Natural killer cell (primary cell): ENCODE measurements around the gene HSF2. TPM values are rescaled to one million over a fixed set of nuclear protein-coding genes. Genes with fewer than 3 reads are reported as not detected.

Source experiments
- ATAC-seq, 3 donors: fragments of 150-1000 bp in 2 of 3; fragments of 200-7000 bp in 1 of 3; cut with Tn5 transposase; 1 replicate in 1 of 3; 2 replicates in 2 of 3; pipeline ENCODE4 v1.10.0; 2021; ENCODE audit warnings: mild to moderate bottlenecking in 2 of 3, moderate library complexity in 2 of 3
- DNase-seq, 2 donors: peaks; one replicate each; pipeline versions ENCODE4 v3.0.0 to v3.0.0-alpha.2; 2013 to 2021; ENCODE audit warnings: mixed read lengths in 1 of 2
- H3K27ac ChIP-seq: one replicate; pipeline ENCODE4 v1.5.1; 2013; ENCODE audit warnings: mild to moderate bottlenecking, low read length
- H3K27me3 ChIP-seq: one replicate; pipeline ENCODE4 v1.6.1; 2013; ENCODE audit warnings: low read length; ENCODE audit not compliant: control insufficient read depth, insufficient read depth
- H3K36me3 ChIP-seq: one replicate; pipeline ENCODE4 v1.6.1; 2013; ENCODE audit warnings: low read length; ENCODE audit not compliant: control insufficient read depth, insufficient read depth
- H3K4me1 ChIP-seq: one replicate; pipeline ENCODE4 v1.6.1; 2013; ENCODE audit warnings: low read length; ENCODE audit not compliant: control insufficient read depth, insufficient read depth
- H3K4me3 ChIP-seq: one replicate; pipeline ENCODE4 v1.5.1; 2013; ENCODE audit warnings: low read length
- H3K9me3 ChIP-seq: one replicate; pipeline ENCODE4 v1.6.1; 2013; ENCODE audit warnings: low read length; ENCODE audit not compliant: control insufficient read depth, insufficient read depth
- H3K27ac Mint-ChIP-seq, 2 donors: one replicate each; pipeline ENCODE4 v1.8.0; 2022; ENCODE audit warnings: mild to moderate bottlenecking in 2 of 2, mixed read lengths in 2 of 2, moderate library complexity in 1 of 2
- H3K27me3 Mint-ChIP-seq, 2 donors: one replicate each; pipeline ENCODE4 v1.8.0; 2022; ENCODE audit warnings: low read depth in 2 of 2, mixed read lengths in 2 of 2
- H3K36me3 Mint-ChIP-seq: one replicate; pipeline ENCODE4 v1.8.0; 2022; ENCODE audit warnings: mixed read lengths
- H3K4me1 Mint-ChIP-seq, 2 donors: one replicate each; pipeline ENCODE4 v1.8.0; 2022; ENCODE audit warnings: mixed read lengths in 2 of 2
- H3K4me3 Mint-ChIP-seq: one replicate; pipeline ENCODE4 v1.8.0; 2022; ENCODE audit warnings: mild to moderate bottlenecking, moderate library complexity, mixed read lengths
- H3K9me3 Mint-ChIP-seq, 2 donors: one replicate each; pipeline ENCODE4 v1.8.0; 2022; ENCODE audit warnings: mixed read lengths in 2 of 2
- CTCF ChIP-seq: fragments of 200-600 bp; IDR thresholded peaks from one replicate; pipeline ENCODE4 v1.8.0; 2022; ENCODE audit warnings: antibody characterized with exemption
- WGBS: methylation state at CpG from one replicate; pipeline ENCODE4 v1.1.7; 2013; ENCODE audit warnings: missing lambda C conversion rate; ENCODE audit not compliant: insufficient coverage; 5-methylcytosine and 5-hydroxymethylcytosine counted together
- intact Hi-C: fragments of 100-400 bp; cut with micrococcal nuclease; formaldehyde crosslinking; loops from one replicate; pipeline ENCODE4 v1.14.2; 2022
- total RNA-seq, 4 donors: library from RNA; stranded (reverse); fragments of 120-200 nt in 1 of 4; gene quantifications; one replicate each; pipeline versions ENCODE4 v1.2.3 to v1.2.4, GENCODE V29; 2013 to 2022

HSF2 gene
- total RNA-seq, 3 donors from 2014 or later (not counting 1 experiment from before 2014, with no cell fraction given) = 16.4 to 23.5 (median 21.1) TPM

DNA sequence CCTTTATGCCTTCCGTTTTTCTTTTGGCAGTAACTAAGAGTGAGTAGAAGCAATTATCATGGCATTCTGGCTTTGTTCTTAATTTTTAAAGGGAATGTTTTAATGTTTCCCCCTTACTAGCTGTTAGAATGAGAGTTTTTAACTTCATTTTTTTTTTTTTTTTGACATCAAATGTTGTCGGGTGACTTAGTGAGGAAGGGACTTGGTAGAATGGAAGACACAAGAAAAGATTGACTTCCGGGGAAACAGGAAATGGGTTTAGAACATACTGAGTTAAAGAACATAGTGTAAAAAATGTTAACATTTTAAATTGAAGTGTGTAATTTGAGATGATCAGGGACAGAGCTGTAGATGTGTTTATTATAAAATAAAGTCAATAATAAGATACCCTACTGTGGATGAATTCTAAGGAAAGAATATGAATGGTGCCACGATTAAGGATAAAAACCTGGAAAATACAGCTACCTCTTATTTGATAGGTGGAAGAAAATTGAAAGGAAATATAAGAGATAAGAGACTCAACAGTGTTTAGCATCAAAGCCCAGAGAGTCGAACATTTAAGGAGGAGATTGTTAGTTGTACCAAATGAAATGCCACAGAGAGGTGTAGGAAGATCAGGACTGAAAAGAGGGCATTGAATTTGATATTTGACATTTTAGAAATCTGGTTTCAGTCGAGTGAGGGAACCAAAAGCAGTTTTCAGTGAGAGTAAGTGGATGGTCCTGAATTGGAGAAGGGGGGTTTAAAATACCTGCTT, 9.4 kb downstream of the HSF2 start:
- peaks cover 6% of the 10 kb centered on the region for H3K36me3 Mint-ChIP-seq
- peak overlapping the region; percentile 77 for H3K4me3 Mint-ChIP-seq
- Histone ChIP-seq H3K36me3 (peaks cover 12% of the 10 kb centered on the region), H3K27ac (peak overlapping the region; percentile 14), H3K9me3 (no peaks in the 10 kb centered on the region), H3K4me3 (no peak overlapping the region), H3K27me3 (no peaks in the 10 kb centered on the region), H3K4me1 (no peaks in the 10 kb centered on the region)
- no peaks in the 10 kb centered on the region for H3K27me3 Mint-ChIP-seq
- peak in 2 of 3 donors; percentile 38 to 52 for ATAC-seq
- H3K27ac Mint-ChIP-seq = peak overlapping the region; percentile 52 to 82
- 62% methylated on average over 4 of the region's 6 CpGs for WGBS
- H3K4me1 Mint-ChIP-seq = peaks cover 37 to 56% of the 10 kb centered on the region in 2 donors
- peak in 1 of 2 donors; percentile 66 for DNase-seq
- intact Hi-C loops = no loop called here
- TF ChIP-seq CTCF = no peak
- H3K9me3 Mint-ChIP-seq = no peaks in the 10 kb centered on the region

DNA sequence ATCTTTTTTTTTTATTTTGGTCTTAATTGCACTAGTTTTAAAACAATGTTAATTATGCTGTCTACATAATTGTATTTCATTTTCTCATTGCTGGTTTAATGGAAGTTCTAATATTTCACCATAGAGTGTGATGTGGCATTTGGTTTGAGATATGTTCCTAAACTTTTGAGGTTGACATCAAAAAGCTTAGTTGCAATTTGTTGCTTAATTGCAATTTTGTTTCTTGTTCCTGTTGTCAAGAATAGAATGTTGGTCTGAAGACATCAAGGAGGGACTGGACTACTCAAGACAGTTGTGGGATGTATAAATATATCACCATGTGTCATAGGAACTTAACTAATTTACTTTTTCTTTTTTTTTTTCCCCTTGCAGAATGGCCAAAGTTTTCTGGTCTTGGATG, 12.5 kb downstream of the HSF2 start:
- H3K4me1 Mint-ChIP-seq = peaks cover 19 to 36% of the 10 kb centered on the region in 2 donors

DNA sequence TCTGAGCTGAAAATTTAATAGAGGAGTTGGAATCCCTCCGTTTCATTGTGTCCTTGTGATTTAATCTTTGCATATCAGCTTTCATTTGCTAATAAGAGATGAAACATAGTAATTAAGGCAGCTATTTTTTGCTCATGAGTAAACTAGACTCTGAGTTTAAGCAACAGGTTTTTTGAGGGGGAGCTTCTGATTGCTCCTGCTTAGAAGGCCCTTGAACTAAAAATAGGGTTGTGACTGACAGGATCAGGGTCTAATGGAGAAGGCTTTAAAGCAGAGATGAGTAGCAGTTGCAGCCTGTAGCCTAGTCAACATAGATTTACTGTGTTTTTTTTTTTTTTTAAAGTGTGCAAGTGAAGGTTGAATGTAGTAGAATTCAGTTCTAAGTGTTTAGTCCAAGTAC, 17.4 kb downstream of the HSF2 start:
- Histone ChIP-seq H3K9me3 (no peaks in the 10 kb centered on the region), H3K4me1 (no peaks in the 10 kb centered on the region), H3K27ac (no peak overlapping the region), H3K27me3 (no peaks in the 10 kb centered on the region), H3K36me3 (peaks cover 34% of the 10 kb centered on the region), H3K4me3 (no peak overlapping the region)
- intact Hi-C loops = no loop called here
- H3K36me3 Mint-ChIP-seq = peaks cover 6% of the 10 kb centered on the region
- H3K4me3 Mint-ChIP-seq = no peak overlapping the region
- ATAC-seq (no peak), DNase-seq (no peak)
- no peaks in the 10 kb centered on the region for H3K27me3 Mint-ChIP-seq
- H3K4me1 Mint-ChIP-seq = peaks cover 0 to 4% of the 10 kb centered on the region in 2 donors
- H3K27ac Mint-ChIP-seq = no peak overlapping the region
- no peak for TF ChIP-seq CTCF
- WGBS = 91% methylated on average over 1 of the region's 1 CpG
- H3K9me3 Mint-ChIP-seq = no peaks in the 10 kb centered on the region

More for the DNA sequence above, 12.5 kb downstream of the HSF2 start:
- Mint-ChIP-seq H3K36me3 (peaks cover 6% of the 10 kb centered on the region), H3K9me3 (no peaks in the 10 kb centered on the region), H3K27ac (no peak overlapping the region), H3K4me3 (no peak overlapping the region), H3K27me3 (no peaks in the 10 kb centered on the region)
- TF ChIP-seq CTCF = no peak
- Histone ChIP-seq H3K27ac (no peak overlapping the region), H3K9me3 (no peaks in the 10 kb centered on the region), H3K36me3 (peaks cover 21% of the 10 kb centered on the region), H3K4me1 (no peaks in the 10 kb centered on the region), H3K27me3 (no peaks in the 10 kb centered on the region), H3K4me3 (no peak overlapping the region)
- DNase-seq = no peak
- no peak for ATAC-seq
- intact Hi-C loops = no loop called here

DNA sequence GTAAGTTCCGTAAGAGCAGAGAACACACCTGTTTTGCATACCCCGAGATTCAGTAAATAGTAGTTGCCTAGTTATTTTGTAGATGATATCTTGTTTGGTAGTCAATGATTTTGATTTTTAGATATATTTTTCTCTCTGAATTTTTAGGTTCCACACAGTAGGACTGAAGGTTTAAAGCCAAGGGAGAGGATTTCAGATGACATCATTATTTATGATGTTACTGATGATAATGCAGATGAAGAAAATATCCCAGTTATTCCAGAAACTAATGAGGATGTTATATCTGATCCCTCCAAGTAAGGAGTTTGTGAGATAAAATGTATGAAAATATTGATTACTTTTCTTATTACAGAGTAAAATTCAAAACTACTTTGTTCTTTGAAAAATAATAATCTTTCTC, 22.6 kb downstream of the HSF2 start:
- Mint-ChIP-seq H3K36me3 (peaks cover 18% of the 10 kb centered on the region), H3K4me1 (no peaks in the 10 kb centered on the region), H3K9me3 (no peaks in the 10 kb centered on the region), H3K27ac (no peak overlapping the region), H3K4me3 (no peak overlapping the region), H3K27me3 (no peaks in the 10 kb centered on the region)
- no peak for ATAC-seq
- 94% methylated on average over 2 of the region's 2 CpGs for WGBS
- Histone ChIP-seq H3K9me3 (no peaks in the 10 kb centered on the region), H3K27ac (no peak overlapping the region), H3K4me3 (no peak overlapping the region), H3K36me3 (peaks cover 49% of the 10 kb centered on the region), H3K4me1 (no peaks in the 10 kb centered on the region), H3K27me3 (no peaks in the 10 kb centered on the region)
- TF ChIP-seq CTCF = no peak
- DNase-seq = no peak
- intact Hi-C loops = no loop called here
